ENCODE results near the gene CPA3. TPM values are rescaled to one million over a fixed set of nuclear protein-coding genes. Genes with fewer than 3 reads are reported as not detected.

The CPA3 gene
- total and polyA plus RNA-seq, 2 of the 13 experiments (the other 11 are each of a cell fraction or from before 2014, with no cell fraction given), result not detected

DNA sequence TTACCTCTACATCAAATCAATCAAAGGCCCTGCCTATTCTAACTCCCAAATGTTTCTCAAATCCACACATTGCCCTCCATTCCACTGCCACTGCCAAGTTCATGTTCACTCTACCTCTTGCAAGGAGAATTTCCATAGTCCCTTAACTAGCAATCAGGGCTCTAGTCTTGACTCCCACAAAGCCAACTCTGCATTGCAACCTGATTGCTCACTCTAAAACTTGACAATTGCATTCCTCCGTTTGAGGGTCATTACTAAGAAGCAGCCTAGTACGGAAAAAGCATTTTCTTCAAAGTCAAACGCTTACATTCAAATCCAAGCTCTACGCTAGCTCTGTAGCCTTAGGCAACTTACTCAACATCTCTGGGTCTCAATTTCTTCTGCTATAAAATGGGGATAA is 1.2 kb downstream of the CPA3 start (continued):
- no peak for TF ChIP-seq ZNF83 (CRISPR knock-in tag; IDR thresholded peaks at IDR 0.05; ENCODE audit: borderline replicate concordance)

DNA sequence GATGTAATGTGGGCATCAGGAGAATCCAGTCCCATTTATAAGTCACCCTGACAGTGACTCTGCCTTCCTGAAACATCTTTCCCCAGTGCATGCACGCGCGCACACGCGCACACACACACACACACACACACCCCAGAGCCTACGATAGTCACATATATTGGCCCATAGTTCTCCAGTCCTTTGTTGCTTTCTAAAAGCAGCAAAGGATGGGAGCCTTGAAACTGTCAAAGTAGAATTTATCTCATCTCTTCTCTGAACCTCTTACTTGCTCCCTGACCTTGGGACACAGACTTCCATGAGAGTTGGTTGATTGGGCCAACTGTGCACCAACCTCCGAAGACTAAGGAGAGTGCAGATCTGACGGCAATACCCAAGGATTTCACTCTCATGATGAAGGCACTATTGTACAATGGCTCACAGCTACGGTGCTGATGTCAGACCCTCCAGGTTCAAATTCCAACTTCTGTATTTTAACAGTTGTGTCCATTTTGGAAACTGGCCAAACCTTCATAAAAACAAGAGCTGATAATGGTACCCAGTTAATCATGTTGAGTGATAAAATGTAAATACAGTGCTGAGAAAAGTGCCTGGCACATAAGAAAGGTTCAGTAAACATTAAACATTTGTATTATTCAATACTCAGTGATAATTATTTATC is 8.3 kb downstream of the CPA3 start:
- Histone ChIP-seq H3K27me3 (ENCODE audit: control insufficient read depth in 1 of 2, insufficient read depth in 2 of 2, low read length in 2 of 2) (no peaks in the 10 kb centered on the region), H3K27ac (ENCODE audit: extremely low read length, insufficient read depth, low read length) (no peak overlapping the region), H2AFZ (ENCODE audit: low read length) (no peak overlapping the region), H3K36me3 (replicated peaks in 1 of 2; ENCODE audit: control insufficient read depth in 1 of 2, insufficient read depth in 2 of 2, low read length in 2 of 2) (no peaks in the 10 kb centered on the region), H3K4me3 (replicated peaks in 1 of 3; ENCODE audit: insufficient read depth in 1 of 3, low read depth in 2 of 3, low read length in 3 of 3) (no peak overlapping the region), H3K9me3 (ENCODE audit: low read length) (no peaks in the 10 kb centered on the region), H4K20me1 (ENCODE audit: insufficient read depth, low read length) (no peaks in the 10 kb centered on the region), H3K79me2 (ENCODE audit: insufficient read depth, low read length) (no peaks in the 10 kb centered on the region), H3K9ac (ENCODE audit: insufficient read depth, low read depth, low read length) (no peak overlapping the region), H3K4me1 (ENCODE audit: insufficient read depth, low read length) (no peaks in the 10 kb centered on the region), H3K4me2 (ENCODE audit: low read depth, low read length) (no peak overlapping the region)
- POLR2A ChIA-PET, result no interaction called here
- FAIRE-seq (no peak), ATAC-seq (no peak), DNase-seq (ENCODE audit: low spot score) (peak; percentile 19)
- CTCF ChIA-PET (ENCODE audit: low intra/inter-chr PET ratio, low total read pairs), result no interaction called here
- in situ Hi-C loops (cut with HindIII; ENCODE audit: extremely low pct_ligation_motif_present, low pct_unique_long_range_greater_than_20kb), result no loop called here
- intact Hi-C loops (cut with micrococcal nuclease; ENCODE audit: unreplicated experiment), result no loop called here
- BruUV-seq (replicated peaks), result no TSS peak
- 62% methylated on average over 9 of the region's 9 CpGs for WGBS (ENCODE audit: low lambda C conversion rate)
- TF ChIP-seq, protein P1, sequence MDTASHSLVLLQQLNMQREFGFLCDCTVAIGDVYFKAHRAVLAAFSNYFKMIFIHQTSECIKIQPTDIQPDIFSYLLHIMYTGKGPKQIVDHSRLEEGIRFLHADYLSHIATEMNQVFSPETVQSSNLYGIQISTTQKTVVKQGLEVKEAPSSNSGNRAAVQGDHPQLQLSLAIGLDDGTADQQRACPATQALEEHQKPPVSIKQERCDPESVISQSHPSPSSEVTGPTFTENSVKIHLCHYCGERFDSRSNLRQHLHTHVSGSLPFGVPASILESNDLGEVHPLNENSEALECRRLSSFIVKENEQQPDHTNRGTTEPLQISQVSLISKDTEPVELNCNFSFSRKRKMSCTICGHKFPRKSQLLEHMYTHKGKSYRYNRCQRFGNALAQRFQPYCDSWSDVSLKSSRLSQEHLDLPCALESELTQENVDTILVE (CRISPR knock-in tag; IDR thresholded peaks at IDR 0.05), result no peak
- no peak for TF ChIP-seq SP1 (IDR thresholded peaks at IDR 0.05)
- TF ChIP-seq SP1 (CRISPR knock-in tag; IDR thresholded peaks at IDR 0.05), result no peak
- TF ChIP-seq, protein P2, sequence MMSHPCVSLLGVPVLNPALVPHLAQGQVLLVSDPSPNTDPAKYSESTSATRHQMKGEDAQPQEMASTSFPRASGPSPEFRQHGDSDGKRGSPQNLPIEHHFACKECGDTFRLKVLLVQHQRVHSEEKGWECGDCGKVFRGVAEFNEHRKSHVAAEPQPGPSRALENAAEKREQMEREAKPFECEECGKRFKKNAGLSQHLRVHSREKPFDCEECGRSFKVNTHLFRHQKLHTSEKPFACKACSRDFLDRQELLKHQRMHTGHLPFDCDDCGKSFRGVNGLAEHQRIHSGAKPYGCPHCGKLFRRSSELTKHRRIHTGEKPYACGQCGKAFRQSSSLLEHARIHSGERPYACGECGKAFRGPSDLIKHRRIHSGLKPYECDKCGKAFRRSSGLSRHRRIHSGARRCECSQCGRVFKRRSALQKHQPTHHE (CRISPR knock-in tag; IDR thresholded peaks at IDR 0.05; ENCODE audit: borderline replicate concordance), result no peak
- no peak for TF ChIP-seq HNRNPUL1 (IDR thresholded peaks at IDR 0.05; ENCODE audit: low read depth, low read length)
- no peak for TF ChIP-seq ZNF354B (CRISPR knock-in tag; IDR thresholded peaks at IDR 0.05)
- TF ChIP-seq RFXANK (CRISPR knock-in tag; IDR thresholded peaks at IDR 0.05), result no peak
- TF ChIP-seq, protein P3, sequence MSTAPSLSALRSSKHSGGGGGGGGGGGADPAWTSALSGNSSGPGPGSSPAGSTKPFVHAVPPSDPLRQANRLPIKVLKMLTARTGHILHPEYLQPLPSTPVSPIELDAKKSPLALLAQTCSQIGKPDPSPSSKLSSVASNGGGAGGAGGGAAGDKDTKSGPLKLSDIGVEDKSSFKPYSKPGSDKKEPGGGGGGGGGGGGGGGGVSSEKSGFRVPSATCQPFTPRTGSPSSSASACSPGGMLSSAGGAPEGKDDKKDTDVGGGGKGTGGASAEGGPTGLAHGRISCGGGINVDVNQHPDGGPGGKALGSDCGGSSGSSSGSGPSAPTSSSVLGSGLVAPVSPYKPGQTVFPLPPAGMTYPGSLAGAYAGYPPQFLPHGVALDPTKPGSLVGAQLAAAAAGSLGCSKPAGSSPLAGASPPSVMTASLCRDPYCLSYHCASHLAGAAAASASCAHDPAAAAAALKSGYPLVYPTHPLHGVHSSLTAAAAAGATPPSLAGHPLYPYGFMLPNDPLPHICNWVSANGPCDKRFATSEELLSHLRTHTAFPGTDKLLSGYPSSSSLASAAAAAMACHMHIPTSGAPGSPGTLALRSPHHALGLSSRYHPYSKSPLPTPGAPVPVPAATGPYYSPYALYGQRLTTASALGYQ (CRISPR knock-in tag; IDR thresholded peaks at IDR 0.05), result no peak
- no peak for TF ChIP-seq ZNF7 (CRISPR knock-in tag; IDR thresholded peaks at IDR 0.05)
- TF ChIP-seq, protein P4, sequence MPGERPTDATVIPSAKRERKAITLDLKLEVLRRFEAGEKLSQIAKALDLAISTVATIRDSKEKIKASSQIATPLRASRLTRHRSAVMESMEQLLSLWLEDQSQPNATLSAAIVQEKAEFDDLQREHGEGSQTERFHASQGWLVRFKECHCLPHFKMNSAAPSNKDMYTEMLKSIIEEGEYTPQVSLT (CRISPR knock-in tag; IDR thresholded peaks at IDR 0.05; ENCODE audit: borderline replicate concordance, low read depth), result no peak
- TF ChIP-seq GATAD2A (CRISPR knock-in tag; IDR thresholded peaks at IDR 0.05), result no peak
- no peak for TF ChIP-seq ZSCAN20 (CRISPR knock-in tag; IDR thresholded peaks at IDR 0.05; ENCODE audit: borderline replicate concordance)
- TF ChIP-seq IKZF1 (IDR thresholded peaks at IDR 0.05), result no peak

Measured in HepG2 (cell line).